GM23338 (cell line): Measurements from ENCODE around the gene RTN4RL2. TPM values are rescaled to one million over a fixed set of nuclear protein-coding genes. Genes with fewer than 3 reads are reported as not detected.

Experiments used
- ATAC-seq: fragments of 200-7000 bp; cut with Tn5 transposase; 3 replicates; pipeline ENCODE4 v1.9.1; 2020
- DNase-seq: peaks from one replicate; pipeline ENCODE4 v3.0.0-alpha.2; 2015; ENCODE audit warnings: low spot score
- H2AFZ ChIP-seq: fragments of 200-600 bp; sonication (generic); 2 replicates; pipeline ENCODE4 v1.8.0; 2016; ENCODE audit warnings: antibody characterized with exemption, mild to moderate bottlenecking, moderate library complexity
- H3F3A ChIP-seq: fragments of 200-600 bp; sonication (generic); replicated peaks from 2 replicates; pipeline ENCODE4 v1.8.0; 2017; ENCODE audit warnings: antibody characterized with exemption, mixed run types, low read depth
- H3K27ac ChIP-seq: fragments of 200-600 bp; sonication (generic); 2 replicates; pipeline ENCODE4 v1.6.1; 2016; ENCODE audit warnings: low read depth
- H3K27me3 ChIP-seq: fragments of 200-600 bp; sonication (generic); 2 replicates; pipeline ENCODE4 v1.8.0; 2016; ENCODE audit warnings: mild to moderate bottlenecking, mixed run types, moderate library complexity; ENCODE audit not compliant: insufficient read depth
- H3K36me3 ChIP-seq: fragments of 200-600 bp; sonication (generic); 2 replicates; pipeline ENCODE4 v1.8.0; 2016; ENCODE audit warnings: mild to moderate bottlenecking; ENCODE audit not compliant: insufficient read depth
- H3K4me1 ChIP-seq: fragments of 200-600 bp; sonication (generic); 2 replicates; pipeline ENCODE4 v1.8.0; 2016; ENCODE audit warnings: mild to moderate bottlenecking, moderate library complexity; ENCODE audit not compliant: insufficient read depth
- H3K4me2 ChIP-seq: fragments of 200-600 bp; sonication (generic); 2 replicates; pipeline ENCODE4 v1.7.1; 2017; ENCODE audit warnings: mixed run types
- H3K4me3 ChIP-seq: fragments of 200-600 bp; sonication (generic); 2 replicates; pipeline ENCODE4 v1.6.1; 2016; ENCODE audit warnings: mixed run types
- H3K79me2 ChIP-seq: fragments of 200-600 bp; sonication (generic); replicated peaks from 2 replicates; pipeline ENCODE4 v1.8.0; 2017; ENCODE audit warnings: mild to moderate bottlenecking; ENCODE audit not compliant: insufficient read depth
- H3K9me2 ChIP-seq: fragments of 200-600 bp; sonication (generic); 2 replicates; pipeline ENCODE4 v1.8.0; 2017; ENCODE audit not compliant: insufficient read depth
- H4K20me1 ChIP-seq: fragments of 200-600 bp; sonication (generic); replicated peaks from 2 replicates; pipeline ENCODE4 v1.8.0; 2017; ENCODE audit warnings: mild to moderate bottlenecking; ENCODE audit not compliant: insufficient read depth
- H3K27ac Mint-ChIP-seq: 2 replicates; pipeline ENCODE4 v1.8.0; 2020; ENCODE audit warnings: inconsistent platforms, mild to moderate bottlenecking, moderate library complexity, mixed read lengths
- H3K27me3 Mint-ChIP-seq: 3 replicates; pipeline ENCODE4 v1.8.0; 2022; ENCODE audit warnings: low read depth, mild to moderate bottlenecking, moderate library complexity, mixed read lengths, inconsistent platforms; ENCODE audit not compliant: insufficient read depth, poor library complexity
- H3K36me3 Mint-ChIP-seq: 3 replicates; pipeline ENCODE4 v1.8.0; 2021; ENCODE audit warnings: low read depth, mild to moderate bottlenecking, inconsistent platforms, moderate library complexity, mixed read lengths
- H3K4me1 Mint-ChIP-seq: 3 replicates; pipeline ENCODE4 v1.8.0; 2020; ENCODE audit warnings: mild to moderate bottlenecking, inconsistent platforms, mixed read lengths
- H3K4me3 Mint-ChIP-seq: 3 replicates; pipeline ENCODE4 v1.8.0; 2021; ENCODE audit warnings: moderate library complexity, mild to moderate bottlenecking, inconsistent platforms, mixed read lengths
- H3K9me3 Mint-ChIP-seq: 3 replicates; pipeline ENCODE4 v1.8.0; 2020; ENCODE audit warnings: moderate library complexity, mild to moderate bottlenecking, inconsistent platforms, mixed read lengths
- CREB1 ChIP-seq: fragments of 250-450 bp; sonication (Bioruptor Pico); IDR thresholded peaks from 2 replicates; pipeline ENCODE4 v1.5.0; 2020; ENCODE audit warnings: low read depth, mild to moderate bottlenecking, moderate library complexity
- CTCF ChIP-seq, 2 experiments: fragments of 200-600 bp in 1 of 2; sonication (generic) in 1 of 2; conservative IDR thresholded peaks; 2 replicates each; pipeline versions ENCODE4 v1.5.1 to v1.6.1; 2016 to 2017; ENCODE audit warnings: antibody characterized with exemption in 2 of 2, low read depth in 2 of 2, mild to moderate bottlenecking in 2 of 2, moderate library complexity in 1 of 2
- EZH2 ChIP-seq: fragments of 200-600 bp; sonication (generic); IDR thresholded peaks from one replicate; pipeline ENCODE4 v1.8.0; 2017; ENCODE audit warnings: antibody characterized with exemption, mild to moderate bottlenecking, low read depth; ENCODE audit not compliant: unreplicated experiment
- EZH2phosphoT487 ChIP-seq: fragments of 200-600 bp; sonication (generic); IDR thresholded peaks from one replicate; pipeline ENCODE4 v1.8.1; 2018; ENCODE audit warnings: antibody characterized with exemption; ENCODE audit not compliant: unreplicated experiment
- JUNB ChIP-seq: IDR thresholded peaks from one replicate; pipeline ENCODE4 v1.6.1; 2016; ENCODE audit warnings: antibody characterized with exemption; ENCODE audit not compliant: unreplicated experiment
- NANOG ChIP-seq: IDR thresholded peaks from 2 replicates; pipeline ENCODE4 v1.6.1; 2016; ENCODE audit warnings: antibody characterized with exemption, borderline replicate concordance
- POLR2AphosphoS5 ChIP-seq: IDR thresholded peaks from 2 replicates; pipeline ENCODE4 v1.6.1; 2016; ENCODE audit warnings: antibody characterized with exemption, low read depth
- REST ChIP-seq: IDR thresholded peaks from one replicate; pipeline ENCODE4 v1.6.1; 2018; ENCODE audit warnings: antibody characterized with exemption; ENCODE audit not compliant: unreplicated experiment
- STAT1 ChIP-seq: IDR thresholded peaks from one replicate; pipeline ENCODE4 v1.6.1; 2016; ENCODE audit warnings: antibody characterized with exemption; ENCODE audit not compliant: unreplicated experiment
- ZNF114 ChIP-seq: fragments of 250-450 bp; sonication (Bioruptor Pico); IDR thresholded peaks from 2 replicates; pipeline ENCODE4 v1.5.0; 2020; ENCODE audit warnings: mild to moderate bottlenecking, moderate library complexity
- ZNF331 ChIP-seq: fragments of 250-450 bp; sonication (Bioruptor Pico); IDR thresholded peaks from 2 replicates; pipeline ENCODE4 v1.5.0; 2020; ENCODE audit warnings: low read depth, mild to moderate bottlenecking, moderate library complexity
- ZNF462 ChIP-seq: fragments of 250-450 bp; sonication (Bioruptor Pico); IDR thresholded peaks from 2 replicates; pipeline ENCODE4 v1.5.0; 2020; ENCODE audit warnings: mild to moderate bottlenecking, moderate library complexity
- polyA plus RNA-seq: library from polyadenylated mRNA; unstranded; fragments of >200 nt; fragmentation: Nextera tagmentation; extraction: Ambion mirVana; gene quantifications from 2 replicates; pipeline ENCODE4 v1.2.1, GENCODE V29; 2016
- total RNA-seq: library from RNA; depleted of rRNA; stranded (reverse); fragments of >200 nt; shearing (Covaris generic); gene quantifications from 2 replicates; pipeline ENCODE4 v1.2.3, GENCODE V29; 2014
- TF ChIP-seq, protein P1 (sequence below): IDR thresholded peaks from 2 replicates; pipeline ENCODE4 v1.6.1; 2016; ENCODE audit warnings: antibody characterized with exemption

RTN4RL2 gene
- total and polyA plus RNA-seq, 2 experiments from 2014 or later: 13.9 to 15.9 TPM

DNA sequence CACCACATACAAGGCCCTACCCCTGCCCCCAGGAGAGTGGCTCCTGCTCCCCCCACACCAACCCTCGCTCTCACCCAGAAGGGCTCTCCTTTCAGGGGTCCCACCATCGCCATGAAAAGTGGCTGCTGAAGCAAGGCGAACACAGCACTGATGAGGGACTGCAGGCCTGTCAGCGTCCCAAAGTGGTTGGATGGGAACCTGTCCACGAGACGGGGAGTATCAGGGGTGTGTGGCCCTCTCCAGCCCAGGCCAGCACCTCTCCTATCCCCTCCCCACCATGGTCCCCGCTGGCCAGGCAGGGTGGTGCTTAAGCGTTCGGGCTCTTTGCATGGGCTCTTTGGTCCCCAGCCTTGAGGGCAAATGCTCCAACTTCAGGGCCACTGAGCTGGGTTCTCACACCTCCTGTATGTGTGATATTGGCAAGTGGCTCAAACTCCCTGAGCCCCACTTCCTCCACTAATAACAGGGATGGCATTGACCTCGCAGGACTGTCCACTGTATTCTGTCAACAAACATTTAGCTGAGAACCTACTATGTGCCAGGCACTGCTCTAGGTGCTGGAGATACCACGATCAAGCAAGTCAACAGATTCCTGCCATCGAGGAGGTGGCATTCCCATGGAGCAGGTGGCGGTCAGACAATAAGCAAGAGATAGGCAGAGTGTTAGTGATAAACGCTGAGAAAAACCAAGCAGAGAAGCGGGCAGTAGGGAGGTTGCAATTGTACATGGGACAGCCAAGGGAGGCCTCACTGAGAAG lies 26.9 kb downstream of the RTN4RL2 start:
- H3K27me3 ChIP-seq: peaks cover 4% of the 10 kb centered on the region
- ATAC-seq: no peak
- Mint-ChIP-seq H3K9me3 (no peaks in the 10 kb centered on the region), H3K27ac (no peak overlapping the region; the same call in 1 of the 2 replicates), H3K4me1 (peaks cover 17% of the 10 kb centered on the region), H3K36me3 (peaks cover 56% of the 10 kb centered on the region), H3K27me3 (peaks cover 8% of the 10 kb centered on the region), H3K4me3 (no peak overlapping the region)
- peaks cover 10% of the 10 kb centered on the region; the same call in 1 of the 2 replicates for H3K4me1 ChIP-seq
- H4K20me1 ChIP-seq: no peaks in the 10 kb centered on the region
- no peak overlapping the region for H3K4me2 ChIP-seq
- no peak overlapping the region for H3K27ac ChIP-seq
- DNase-seq: no peak
- peaks cover 12% of the 10 kb centered on the region; the same call in 1 of the 2 replicates for H3F3A ChIP-seq
- no peak for TF ChIP-seq REST
- no peak for TF ChIP-seq EZH2
- TF ChIP-seq CTCF (conservative IDR thresholded peaks at IDR 0.05; ENCODE audit: low read depth in 2 of 2): no peak
- TF ChIP-seq CREB1: no peak
- TF ChIP-seq NANOG: no peak
- TF ChIP-seq, protein P1, sequence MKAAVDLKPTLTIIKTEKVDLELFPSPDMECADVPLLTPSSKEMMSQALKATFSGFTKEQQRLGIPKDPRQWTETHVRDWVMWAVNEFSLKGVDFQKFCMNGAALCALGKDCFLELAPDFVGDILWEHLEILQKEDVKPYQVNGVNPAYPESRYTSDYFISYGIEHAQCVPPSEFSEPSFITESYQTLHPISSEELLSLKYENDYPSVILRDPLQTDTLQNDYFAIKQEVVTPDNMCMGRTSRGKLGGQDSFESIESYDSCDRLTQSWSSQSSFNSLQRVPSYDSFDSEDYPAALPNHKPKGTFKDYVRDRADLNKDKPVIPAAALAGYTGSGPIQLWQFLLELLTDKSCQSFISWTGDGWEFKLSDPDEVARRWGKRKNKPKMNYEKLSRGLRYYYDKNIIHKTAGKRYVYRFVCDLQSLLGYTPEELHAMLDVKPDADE: no peak
- no peak for TF ChIP-seq ZNF114
- no peak for TF ChIP-seq ZNF331 (CRISPR knock-in tag)
- TF ChIP-seq ZNF462 (CRISPR knock-in tag): no peak
- TF ChIP-seq JUNB: no peak
- TF ChIP-seq EZH2phosphoT487: no peak
- no peak for TF ChIP-seq STAT1
- TF ChIP-seq POLR2AphosphoS5: no peak
- no peak overlapping the region for H3K4me3 ChIP-seq
- H3K36me3 ChIP-seq: peaks cover 5% of the 10 kb centered on the region; the same call in 1 of the 2 replicates
- no peak overlapping the region for H2AFZ ChIP-seq
- no peaks in the 10 kb centered on the region for H3K9me2 ChIP-seq
- no peaks in the 10 kb centered on the region for H3K79me2 ChIP-seq
